ENCODE data around the gene PIP5K1C.
A peak's percentile ranks its signal among the peaks of the same experiment; 100 is the strongest.
"Not testable (repeated sequence)": the region's sequence is repeated elsewhere in the genome, so short reads cannot be mapped to it uniquely, and the experiment has no call there.

The PIP5K1C gene

GRCh38 chr19:3660493-3661219, 39.6 kb downstream of the PIP5K1C start:
- no peak for DNase-seq (ENCODE audit: low spot score)

- DNase-seq (ENCODE audit: low spot score) = no peak
Measured at GRCh38 chr19:3659746-3660112, 40.5 kb downstream of the PIP5K1C start.

GRCh38 chr19:3658870-3659745, 41.2 kb downstream of the PIP5K1C start:
- DNase-seq (ENCODE audit: low spot score) = no peak

GRCh38 chr19:3658004-3658869, 42.0 kb downstream of the PIP5K1C start:
- no peak for DNase-seq (ENCODE audit: low spot score)

GRCh38 chr19:3657395-3657769, 42.9 kb downstream of the PIP5K1C start:
- DNase-seq (ENCODE audit: low spot score) = no peak

- no peak for DNase-seq (ENCODE audit: low spot score)
Measured at GRCh38 chr19:3656747-3657394, 43.4 kb downstream of the PIP5K1C start.

- no peak for DNase-seq (ENCODE audit: low spot score)
Measured at GRCh38 chr19:3656073-3656746, 44.1 kb downstream of the PIP5K1C start.

GRCh38 chr19:3655402-3656072, 44.7 kb downstream of the PIP5K1C start:
- peak; percentile 96 for DNase-seq (ENCODE audit: low spot score)

GRCh38 chr19:3653865-3654513, 46.3 kb downstream of the PIP5K1C start:
- no peak for DNase-seq (ENCODE audit: low spot score)

GRCh38 chr19:3653081-3653795, 47.0 kb downstream of the PIP5K1C start:
- no peak for DNase-seq (ENCODE audit: low spot score)

- DNase-seq (ENCODE audit: low spot score) = no peak
Measured at GRCh38 chr19:3652422-3652821, 47.8 kb downstream of the PIP5K1C start.

- DNase-seq (ENCODE audit: low spot score) = no peak
Measured at GRCh38 chr19:3651684-3652083, 48.6 kb downstream of the PIP5K1C start.

GRCh38 chr19:3649888-3650287, 50.4 kb downstream of the PIP5K1C start:
- DNase-seq (ENCODE audit: low spot score) = no peak

GRCh38 chr19:3648037-3648905, 52.0 kb downstream of the PIP5K1C start:
- no peak for DNase-seq (ENCODE audit: low spot score)

- not testable (repeated sequence) for DNase-seq (ENCODE audit: low spot score)
Measured at GRCh38 chr19:3647102-3647501, 53.2 kb downstream of the PIP5K1C start.

GRCh38 chr19:3646336-3647092, 53.8 kb downstream of the PIP5K1C start:
- DNase-seq (ENCODE audit: low spot score) = peak; percentile 21

- DNase-seq (ENCODE audit: low spot score) = no peak
Measured at GRCh38 chr19:3645726-3646125, 54.5 kb downstream of the PIP5K1C start.

- DNase-seq (ENCODE audit: low spot score) = no peak
Measured at GRCh38 chr19:3645067-3645396, 55.2 kb downstream of the PIP5K1C start.

Data from RKO (cell line).